Hepatocyte (in vitro differentiated cells): ENCODE data around the gene MFN2. TPM values are rescaled to one million over a fixed set of nuclear protein-coding genes. Genes with fewer than 3 reads are reported as not detected.
A peak's percentile ranks its signal among the peaks of the same experiment; 100 is the strongest.

ENCODE experiments used
- DNase-seq: peaks from one replicate; pipeline ENCODE4 v3.0.0-alpha.2; 2016; ENCODE audit warnings: low spot score
- H2AFZ ChIP-seq: fragments of 200-600 bp; sonication (generic); 2 replicates; pipeline ENCODE4 v1.6.0; 2016; ENCODE audit warnings: antibody characterized with exemption, mild to moderate bottlenecking
- H3K27ac ChIP-seq: fragments of 200-600 bp; sonication (generic); 2 replicates; pipeline ENCODE4 v1.5.1; 2016; ENCODE audit warnings: mild to moderate bottlenecking
- H3K27me3 ChIP-seq: fragments of 200-600 bp; sonication (generic); 2 replicates; pipeline ENCODE4 v1.6.1; 2016
- H3K36me3 ChIP-seq: fragments of 200-600 bp; sonication (generic); replicated peaks from 2 replicates; pipeline ENCODE4 v1.5.1; 2016; ENCODE audit warnings: low read depth; ENCODE audit not compliant: insufficient read depth
- H3K4me1 ChIP-seq: fragments of 200-600 bp; sonication (generic); 2 replicates; pipeline ENCODE4 v1.5.1; 2016; ENCODE audit warnings: mild to moderate bottlenecking, moderate library complexity; ENCODE audit not compliant: insufficient read depth
- H3K4me2 ChIP-seq: fragments of 200-600 bp; sonication (generic); 2 replicates; pipeline ENCODE4 v1.6.0; 2016
- H3K4me3 ChIP-seq: fragments of 200-600 bp; sonication (generic); 2 replicates; pipeline ENCODE4 v1.5.1; 2016; ENCODE audit warnings: mild to moderate bottlenecking
- H3K79me2 ChIP-seq: fragments of 200-600 bp; sonication (generic); 2 replicates; pipeline ENCODE4 v1.6.0; 2017; ENCODE audit warnings: mild to moderate bottlenecking
- H3K9me2 ChIP-seq: fragments of 200-600 bp; sonication (generic); replicated peaks from 2 replicates; pipeline ENCODE4 v1.6.0; 2017; ENCODE audit warnings: mild to moderate bottlenecking; ENCODE audit not compliant: insufficient read depth
- H3K9me3 ChIP-seq: fragments of 200-600 bp; sonication (generic); 2 replicates; pipeline ENCODE4 v1.5.1; 2016; ENCODE audit warnings: low read depth, mild to moderate bottlenecking
- H4K20me1 ChIP-seq: fragments of 200-600 bp; sonication (generic); 2 replicates; pipeline ENCODE4 v1.6.0; 2016; ENCODE audit warnings: mild to moderate bottlenecking; ENCODE audit not compliant: insufficient read depth, poor library complexity, severe bottlenecking
- EZH2 ChIP-seq: fragments of 200-600 bp; sonication (generic); IDR thresholded peaks from 2 replicates; pipeline ENCODE4 v1.6.1; 2016; ENCODE audit warnings: antibody characterized with exemption, mild to moderate bottlenecking, borderline replicate concordance
- EZH2phosphoT487 ChIP-seq: fragments of 200-600 bp; sonication (generic); IDR thresholded peaks from one replicate; pipeline ENCODE4 v1.6.1; 2018; ENCODE audit warnings: antibody characterized with exemption, mild to moderate bottlenecking, low read depth, moderate library complexity; ENCODE audit not compliant: unreplicated experiment, severe bottlenecking
- WGBS: methylation state at CpG from one replicate; pipeline ENCODE4 v1.1.6; 2016; ENCODE audit warnings: low lambda C conversion rate; ENCODE audit errors: missing lambda C conversion rate; 5-methylcytosine and 5-hydroxymethylcytosine counted together
- polyA plus RNA-seq: library from polyadenylated mRNA; unstranded; fragments of >200 nt; fragmentation: Nextera tagmentation; extraction: Ambion mirVana; gene quantifications from 2 replicates; pipeline ENCODE4 v1.2.1, GENCODE V29; 2016
- total RNA-seq: library from RNA; depleted of rRNA; stranded (reverse); fragments of >200 nt; gene quantifications from 2 replicates; pipeline ENCODE4 v1.2.3, GENCODE V29; 2014
- TF ChIP-seq, protein P1 (sequence below): fragments of 200-600 bp; sonication (generic); IDR thresholded peaks from 2 replicates; pipeline ENCODE4 v1.5.1; 2016; ENCODE audit warnings: antibody characterized with exemption, mild to moderate bottlenecking; ENCODE audit not compliant: poor library complexity

Gene MFN2
- total and polyA plus RNA-seq, 2 experiments from 2014 or later: 43.1 to 54.3 TPM

DNA sequence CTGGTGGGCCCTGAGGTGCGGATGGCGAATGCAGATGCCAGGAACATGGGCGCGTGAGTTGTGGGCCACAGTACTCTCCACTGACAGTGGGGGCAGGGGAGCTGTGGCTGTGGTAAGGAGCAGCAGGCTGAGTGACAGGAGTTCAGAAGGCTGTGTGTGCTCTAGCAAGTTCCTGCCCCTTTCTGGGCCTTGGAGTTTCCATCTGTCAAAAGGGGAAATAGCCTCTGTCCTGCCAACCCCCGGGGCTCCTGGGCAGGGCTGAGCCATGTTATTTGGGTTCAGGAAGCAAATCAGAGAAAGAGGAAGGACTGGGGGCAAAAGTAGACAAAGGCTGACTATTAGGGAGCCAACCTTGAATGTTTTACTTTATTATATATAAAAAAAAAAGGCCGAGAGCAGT lies 19.5 kb upstream of the MFN2 start:
- no peak for DNase-seq
- Histone ChIP-seq H3K4me1 (peaks cover 3% of the 10 kb centered on the region), H3K4me2 (peak overlapping the region; percentile 35), H3K4me3 (no peak overlapping the region), H3K9me3 (no peaks in the 10 kb centered on the region), H3K9me2 (no peaks in the 10 kb centered on the region), H3K36me3 (no peaks in the 10 kb centered on the region), H4K20me1 (no peaks in the 10 kb centered on the region), H2AFZ (no peak overlapping the region), H3K27ac (peak overlapping the region; percentile 58), H3K79me2 (no peaks in the 10 kb centered on the region), H3K27me3 (no peaks in the 10 kb centered on the region)
- TF ChIP-seq EZH2 (no peak), EZH2phosphoT487 (no peak)
- TF ChIP-seq, protein P1, sequence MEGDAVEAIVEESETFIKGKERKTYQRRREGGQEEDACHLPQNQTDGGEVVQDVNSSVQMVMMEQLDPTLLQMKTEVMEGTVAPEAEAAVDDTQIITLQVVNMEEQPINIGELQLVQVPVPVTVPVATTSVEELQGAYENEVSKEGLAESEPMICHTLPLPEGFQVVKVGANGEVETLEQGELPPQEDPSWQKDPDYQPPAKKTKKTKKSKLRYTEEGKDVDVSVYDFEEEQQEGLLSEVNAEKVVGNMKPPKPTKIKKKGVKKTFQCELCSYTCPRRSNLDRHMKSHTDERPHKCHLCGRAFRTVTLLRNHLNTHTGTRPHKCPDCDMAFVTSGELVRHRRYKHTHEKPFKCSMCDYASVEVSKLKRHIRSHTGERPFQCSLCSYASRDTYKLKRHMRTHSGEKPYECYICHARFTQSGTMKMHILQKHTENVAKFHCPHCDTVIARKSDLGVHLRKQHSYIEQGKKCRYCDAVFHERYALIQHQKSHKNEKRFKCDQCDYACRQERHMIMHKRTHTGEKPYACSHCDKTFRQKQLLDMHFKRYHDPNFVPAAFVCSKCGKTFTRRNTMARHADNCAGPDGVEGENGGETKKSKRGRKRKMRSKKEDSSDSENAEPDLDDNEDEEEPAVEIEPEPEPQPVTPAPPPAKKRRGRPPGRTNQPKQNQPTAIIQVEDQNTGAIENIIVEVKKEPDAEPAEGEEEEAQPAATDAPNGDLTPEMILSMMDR: no peak
- WGBS: 98% methylated on average over 6 of the region's 6 CpGs

DNA sequence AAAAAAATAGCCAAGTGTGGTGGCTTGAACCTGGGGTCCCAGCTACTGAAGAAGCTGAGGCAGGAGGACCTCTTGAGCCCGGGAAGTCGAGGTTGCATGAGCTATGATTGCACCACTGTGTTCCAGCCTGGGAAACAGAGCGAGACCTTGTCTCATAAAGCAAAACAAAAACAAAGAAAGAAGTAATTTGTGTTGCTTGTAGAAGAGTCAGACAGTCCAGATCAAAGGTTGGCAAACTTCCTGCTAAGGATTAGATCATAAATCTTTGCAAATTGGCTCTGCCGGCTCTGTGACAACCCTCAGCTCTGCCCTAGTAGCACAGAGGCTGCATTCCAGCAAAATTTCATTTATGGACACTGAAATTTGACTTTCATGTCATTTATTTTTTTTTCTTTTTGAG lies 19.0 kb upstream of the MFN2 start:
- Histone ChIP-seq H3K4me3 (no peak overlapping the region), H3K4me2 (peak overlapping the region; percentile 35), H3K9me2 (no peaks in the 10 kb centered on the region), H2AFZ (no peak overlapping the region), H3K9me3 (no peaks in the 10 kb centered on the region), H3K36me3 (no peaks in the 10 kb centered on the region), H3K27me3 (no peaks in the 10 kb centered on the region), H3K27ac (peak overlapping the region; percentile 58), H3K79me2 (no peaks in the 10 kb centered on the region), H4K20me1 (no peaks in the 10 kb centered on the region), H3K4me1 (peaks cover 3% of the 10 kb centered on the region)
- DNase-seq: peak; percentile 54
- whole genome bisulfite sequencing: 40% methylated on average over 4 of the region's 4 CpGs
- TF ChIP-seq, protein P1: no peak
- no peak for TF ChIP-seq EZH2
- no peak for TF ChIP-seq EZH2phosphoT487

DNA sequence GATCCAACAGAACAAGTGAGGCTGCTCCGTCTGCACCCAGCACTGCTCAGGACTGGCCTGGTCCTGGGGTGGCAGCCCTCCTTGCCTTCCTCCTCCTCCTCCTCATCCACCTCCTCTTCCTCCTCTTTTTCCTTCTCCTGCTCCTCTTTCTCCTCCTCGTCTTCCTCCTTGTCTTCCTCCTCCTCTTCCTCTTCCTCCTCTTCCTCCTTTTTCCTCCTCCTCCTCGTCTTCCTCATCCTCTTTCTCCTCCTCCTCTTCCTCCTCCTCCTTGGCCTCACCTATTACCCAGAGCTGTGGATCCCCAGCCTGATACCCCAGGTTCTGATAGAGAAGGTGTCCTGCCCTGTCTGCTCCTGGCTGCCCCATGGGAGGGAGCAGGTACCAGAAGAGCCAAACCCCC lies 16.6 kb upstream of the MFN2 start:
- Histone ChIP-seq H3K4me3 (no peak overlapping the region), H3K4me1 (peaks cover 3% of the 10 kb centered on the region), H3K27me3 (no peaks in the 10 kb centered on the region), H3K4me2 (no peak overlapping the region), H3K9me3 (no peaks in the 10 kb centered on the region), H3K27ac (no peak overlapping the region), H4K20me1 (no peaks in the 10 kb centered on the region), H2AFZ (no peak overlapping the region), H3K9me2 (no peaks in the 10 kb centered on the region), H3K79me2 (no peaks in the 10 kb centered on the region), H3K36me3 (no peaks in the 10 kb centered on the region)
- DNase-seq: no peak
- TF ChIP-seq EZH2 (no peak), EZH2phosphoT487 (no peak)
- TF ChIP-seq, protein P1: no peak
- WGBS: 96% methylated on average over 3 of the region's 3 CpGs

DNA sequence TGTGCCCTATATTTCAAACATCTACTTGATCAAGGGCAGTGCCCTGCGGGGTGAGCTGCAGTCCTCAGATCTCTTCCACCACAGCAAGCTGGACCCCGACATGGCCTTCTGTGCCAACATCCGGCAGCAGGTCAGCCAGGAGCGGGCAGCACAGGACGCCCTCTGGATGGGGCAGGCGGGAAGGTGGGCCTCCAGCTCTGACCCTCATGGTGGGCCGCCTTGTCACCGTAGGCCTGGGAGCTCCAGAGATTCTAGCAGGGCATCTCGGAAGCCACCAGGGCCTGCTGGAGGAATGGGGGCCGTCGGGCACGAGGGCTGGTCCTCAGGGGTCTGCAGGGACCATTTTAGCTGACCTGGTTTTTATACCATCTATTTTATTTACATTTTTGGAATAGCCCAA lies 15.6 kb upstream of the MFN2 start:
- Histone ChIP-seq H3K27me3 (no peaks in the 10 kb centered on the region), H3K9me2 (no peaks in the 10 kb centered on the region), H3K27ac (no peak overlapping the region), H3K4me1 (peaks cover 3% of the 10 kb centered on the region), H3K9me3 (no peaks in the 10 kb centered on the region), H3K36me3 (no peaks in the 10 kb centered on the region), H4K20me1 (no peaks in the 10 kb centered on the region), H3K4me3 (no peak overlapping the region), H3K79me2 (no peaks in the 10 kb centered on the region), H3K4me2 (no peak overlapping the region), H2AFZ (no peak overlapping the region)
- 97% methylated on average over 12 of the region's 12 CpGs for WGBS
- TF ChIP-seq, protein P1: no peak
- TF ChIP-seq EZH2phosphoT487: no peak
- TF ChIP-seq EZH2: no peak
- DNase-seq: no peak
